Panc1 (cell line): ENCODE measurements around the gene AKT1S1. TPM values are rescaled to one million over a fixed set of nuclear protein-coding genes. Genes with fewer than 3 reads are reported as not detected.
A peak's percentile ranks its signal among the peaks of the same experiment; 100 is the strongest.

ENCODE experiments used
- ATAC-seq: fragments of 200-7000 bp; cut with Tn5 transposase; 2 replicates; pipeline ENCODE4 v1.9.1; 2020; ENCODE audit warnings: mild to moderate bottlenecking, moderate library complexity
- BruUV-seq: library from RNA; stranded (reverse); fragments of 400-500 nt; replicated peaks from 2 replicates; lab custom pipeline; 2021; lab: Mats Ljungman, UMichigan
- CTCF ChIA-PET: fragments of 300-600 bp; sonication (Branson Sonifier 250); formaldehyde crosslinking; loops from one replicate; lab custom pipeline; 2022; ENCODE audit warnings: antibody characterized with exemption; lab: Charles Lee
- POLR2A ChIA-PET: fragments of 300-600 bp; sonication (Branson Sonifier 250); formaldehyde crosslinking; loops from one replicate; lab custom pipeline; 2022; ENCODE audit warnings: antibody characterized with exemption; lab: Charles Lee
- DNase-seq: peaks from one replicate; pipeline ENCODE4 v3.0.0-alpha.2; 2010; ENCODE audit warnings: low read depth, low spot score
- H3K27ac ChIP-seq: 2 replicates; pipeline ENCODE4 v1.5.1; 2011; ENCODE audit warnings: mild to moderate bottlenecking, low read length, inconsistent platforms
- H3K27me3 ChIP-seq: fragments of 200-500 bp; sonication (Bioruptor generic); 2 replicates; pipeline ENCODE4 v1.6.0; 2014; ENCODE audit warnings: low read length, inconsistent platforms; ENCODE audit not compliant: control insufficient read depth, insufficient read depth
- H3K36me3 ChIP-seq: fragments of 200-500 bp; sonication (Bioruptor generic); 2 replicates; pipeline ENCODE4 v1.5.1; 2014; ENCODE audit warnings: inconsistent platforms, mild to moderate bottlenecking, low read length, moderate library complexity; ENCODE audit not compliant: control insufficient read depth, insufficient read depth
- H3K4me1 ChIP-seq: 2 replicates; pipeline ENCODE4 v1.5.1; 2011; ENCODE audit warnings: inconsistent platforms, mild to moderate bottlenecking, low read length, moderate library complexity; ENCODE audit not compliant: control insufficient read depth, insufficient read depth
- H3K4me3 ChIP-seq, 2 experiments: 2 replicates each; pipeline ENCODE4 v1.5.1; 2011 to 2012; ENCODE audit warnings: low read depth in 2 of 2, low read length in 2 of 2, mild to moderate bottlenecking in 2 of 2, inconsistent platforms in 1 of 2, moderate library complexity in 1 of 2
- H3K9me3 ChIP-seq: fragments of 200-500 bp; sonication (Bioruptor generic); 2 replicates; pipeline ENCODE4 v1.5.1; 2014; ENCODE audit warnings: low read depth, mild to moderate bottlenecking, inconsistent platforms, low read length, moderate library complexity; ENCODE audit not compliant: control insufficient read depth, insufficient read depth
- CTCF ChIP-seq: fragments of 450-650 bp; IDR thresholded peaks from 2 replicates; pipeline ENCODE4 v1.5.1; 2017; ENCODE audit warnings: mild to moderate bottlenecking
- POLR2AphosphoS5 ChIP-seq: IDR thresholded peaks from 2 replicates; pipeline ENCODE4 v1.6.1; 2012; ENCODE audit warnings: mild to moderate bottlenecking, low read depth, low read length, moderate library complexity
- SIN3A ChIP-seq: IDR thresholded peaks from 2 replicates; pipeline ENCODE4 v1.6.1; 2012; ENCODE audit warnings: low read depth, mild to moderate bottlenecking, low read length, moderate library complexity, borderline replicate concordance; ENCODE audit not compliant: insufficient read depth
- TCF7L2 ChIP-seq: IDR thresholded peaks from 2 replicates; pipeline ENCODE4 v1.6.1; 2011; ENCODE audit warnings: mild to moderate bottlenecking, low read depth, low read length, inconsistent platforms
- in situ Hi-C: cut with HindIII; loops from 2 replicates; pipeline ENCODE4 v1.10.0; 2016; ENCODE audit warnings: low sequenced_read_pairs, low pct_unique_long_range_greater_than_20kb
- intact Hi-C: fragments of 100-400 bp; cut with micrococcal nuclease; formaldehyde crosslinking; loops from one replicate; pipeline ENCODE4 v1.10.0; 2022; ENCODE audit not compliant: unreplicated experiment
- total RNA-seq: library from RNA; stranded (reverse); gene quantifications from one replicate; pipeline ENCODE4 v1.2.1, GENCODE V29; 2021; ENCODE audit not compliant: unreplicated experiment
- TF ChIP-seq, protein P1 (sequence below), 2 experiments: IDR thresholded peaks; 2 replicates each; pipeline ENCODE4 v1.6.1; 2011 to 2012; ENCODE audit warnings: low read depth in 2 of 2, control low read depth in 1 of 2, low read length in 1 of 2, mild to moderate bottlenecking in 1 of 2, moderate library complexity in 1 of 2; ENCODE audit not compliant: insufficient read depth in 1 of 2

AKT1S1 gene
- total RNA-seq, 1 experiment from 2014 or later = 92.8 TPM

DNA sequence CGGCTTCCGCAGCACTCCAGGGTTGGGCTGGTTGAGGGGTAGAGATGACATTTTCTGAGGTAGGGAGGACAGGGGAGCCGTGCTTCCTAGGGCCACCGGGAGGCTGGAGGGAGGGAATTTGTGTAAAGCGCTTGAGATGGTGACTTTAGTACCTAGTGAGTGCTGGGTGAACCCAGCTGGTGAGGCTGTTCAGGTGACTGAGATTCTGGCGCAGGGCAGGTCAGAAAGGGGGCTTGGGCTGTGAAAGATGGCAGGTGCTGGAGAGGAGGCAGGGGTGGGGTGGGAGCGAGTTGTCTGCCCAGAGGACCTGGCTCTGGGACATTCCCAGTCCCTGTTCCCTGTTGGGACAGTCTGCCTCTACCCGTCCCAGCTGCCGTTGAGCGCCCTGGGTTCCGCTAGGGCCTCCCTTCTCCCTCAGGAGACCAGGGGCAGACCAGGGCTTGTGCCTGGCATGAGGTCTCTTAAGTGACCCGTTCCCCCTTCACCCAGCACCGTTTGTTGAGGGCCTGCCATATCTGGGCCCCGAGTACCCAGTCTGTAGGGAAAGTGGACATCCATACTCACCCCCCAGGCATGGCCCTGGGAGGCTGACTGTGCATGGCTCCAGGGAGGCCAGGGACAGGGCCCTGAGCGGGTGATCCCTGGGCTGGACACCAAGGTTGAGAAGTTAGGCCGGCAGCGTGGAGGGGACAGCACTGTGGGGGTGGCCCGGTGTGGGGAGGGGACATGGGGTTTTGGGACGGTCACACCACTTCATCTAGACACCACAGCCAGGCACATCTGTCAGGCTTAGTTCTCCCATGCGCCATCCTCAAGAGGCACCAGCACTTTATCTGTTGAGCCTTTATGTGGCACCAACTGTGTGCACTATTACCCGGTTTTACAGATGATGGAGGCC, 21.2 kb downstream of the AKT1S1 start:
- peak; percentile 34 for TF ChIP-seq SIN3A
- peak; percentile 17; the same call in 1 of the 2 replicates for TF ChIP-seq POLR2AphosphoS5
- TF ChIP-seq TCF7L2 = no peak
- TF ChIP-seq, protein P1, sequence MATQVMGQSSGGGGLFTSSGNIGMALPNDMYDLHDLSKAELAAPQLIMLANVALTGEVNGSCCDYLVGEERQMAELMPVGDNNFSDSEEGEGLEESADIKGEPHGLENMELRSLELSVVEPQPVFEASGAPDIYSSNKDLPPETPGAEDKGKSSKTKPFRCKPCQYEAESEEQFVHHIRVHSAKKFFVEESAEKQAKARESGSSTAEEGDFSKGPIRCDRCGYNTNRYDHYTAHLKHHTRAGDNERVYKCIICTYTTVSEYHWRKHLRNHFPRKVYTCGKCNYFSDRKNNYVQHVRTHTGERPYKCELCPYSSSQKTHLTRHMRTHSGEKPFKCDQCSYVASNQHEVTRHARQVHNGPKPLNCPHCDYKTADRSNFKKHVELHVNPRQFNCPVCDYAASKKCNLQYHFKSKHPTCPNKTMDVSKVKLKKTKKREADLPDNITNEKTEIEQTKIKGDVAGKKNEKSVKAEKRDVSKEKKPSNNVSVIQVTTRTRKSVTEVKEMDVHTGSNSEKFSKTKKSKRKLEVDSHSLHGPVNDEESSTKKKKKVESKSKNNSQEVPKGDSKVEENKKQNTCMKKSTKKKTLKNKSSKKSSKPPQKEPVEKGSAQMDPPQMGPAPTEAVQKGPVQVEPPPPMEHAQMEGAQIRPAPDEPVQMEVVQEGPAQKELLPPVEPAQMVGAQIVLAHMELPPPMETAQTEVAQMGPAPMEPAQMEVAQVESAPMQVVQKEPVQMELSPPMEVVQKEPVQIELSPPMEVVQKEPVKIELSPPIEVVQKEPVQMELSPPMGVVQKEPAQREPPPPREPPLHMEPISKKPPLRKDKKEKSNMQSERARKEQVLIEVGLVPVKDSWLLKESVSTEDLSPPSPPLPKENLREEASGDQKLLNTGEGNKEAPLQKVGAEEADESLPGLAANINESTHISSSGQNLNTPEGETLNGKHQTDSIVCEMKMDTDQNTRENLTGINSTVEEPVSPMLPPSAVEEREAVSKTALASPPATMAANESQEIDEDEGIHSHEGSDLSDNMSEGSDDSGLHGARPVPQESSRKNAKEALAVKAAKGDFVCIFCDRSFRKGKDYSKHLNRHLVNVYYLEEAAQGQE (IDR thresholded peaks at IDR 0.05; ENCODE audit: insufficient read depth in 1 of 2, low read depth in 2 of 2, low read length in 1 of 2) = no peak
- no peak for TF ChIP-seq CTCF
- Histone ChIP-seq H3K36me3 (no peaks in the 10 kb centered on the region), H3K27me3 (no peaks in the 10 kb centered on the region), H3K4me1 (peaks cover 40% of the 10 kb centered on the region), H3K9me3 (no peaks in the 10 kb centered on the region), H3K27ac (peak overlapping the region; percentile 39; the same call in 1 of the 2 replicates), H3K4me3 (no peak overlapping the region)
- ATAC-seq (0 out of 2 replicates have a peak, but pooled peaks have one; percentile 2), DNase-seq (no peak)
- in situ Hi-C loops = no loop called here
- POLR2A ChIA-PET = no interaction called here
- TSS peak; percentile 54 for BruUV-seq
- CTCF ChIA-PET = no interaction called here
- intact Hi-C loops = no loop called here

DNA sequence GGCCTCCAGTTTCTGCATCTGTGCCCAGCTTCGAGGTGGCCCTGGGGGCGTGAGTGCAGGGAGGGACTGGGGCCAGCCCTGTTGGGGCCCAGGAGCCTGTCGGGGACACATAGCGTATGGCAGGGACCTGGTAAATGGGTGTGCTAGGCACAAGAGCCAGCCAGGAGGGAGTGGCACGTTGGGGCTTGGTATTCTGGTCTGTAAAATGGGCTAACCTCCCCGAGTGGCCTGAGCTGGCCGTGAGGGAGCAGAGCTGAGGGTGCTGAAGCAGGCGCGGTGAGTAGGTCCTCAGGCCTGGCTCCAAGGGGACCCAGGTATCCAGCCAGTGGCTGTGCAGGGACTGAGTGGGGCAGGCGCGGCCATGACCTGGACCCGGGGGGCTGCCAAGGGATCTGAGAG, 21.9 kb downstream of the AKT1S1 start:
- ChIA-PET POLR2A (no interaction called here), CTCF (no interaction called here)
- Histone ChIP-seq H3K27me3 (no peaks in the 10 kb centered on the region), H3K27ac (peak overlapping the region; percentile 39; the same call in 1 of the 2 replicates), H3K4me3 (no peak overlapping the region), H3K9me3 (no peaks in the 10 kb centered on the region), H3K36me3 (no peaks in the 10 kb centered on the region), H3K4me1 (peaks cover 33% of the 10 kb centered on the region)
- in situ Hi-C loops = no loop called here
- BruUV-seq = no TSS peak
- no peak for ATAC-seq
- DNase-seq = no peak
- intact Hi-C loops = no loop called here
- TF ChIP-seq CTCF (no peak), SIN3A (no peak), POLR2AphosphoS5 (no peak), TCF7L2 (no peak)
- TF ChIP-seq, protein P1 (IDR thresholded peaks at IDR 0.05; ENCODE audit: insufficient read depth in 1 of 2, low read depth in 2 of 2, low read length in 1 of 2) = no peak
